ENCODE data around the gene PPP1R27.

Gene PPP1R27

DNA sequence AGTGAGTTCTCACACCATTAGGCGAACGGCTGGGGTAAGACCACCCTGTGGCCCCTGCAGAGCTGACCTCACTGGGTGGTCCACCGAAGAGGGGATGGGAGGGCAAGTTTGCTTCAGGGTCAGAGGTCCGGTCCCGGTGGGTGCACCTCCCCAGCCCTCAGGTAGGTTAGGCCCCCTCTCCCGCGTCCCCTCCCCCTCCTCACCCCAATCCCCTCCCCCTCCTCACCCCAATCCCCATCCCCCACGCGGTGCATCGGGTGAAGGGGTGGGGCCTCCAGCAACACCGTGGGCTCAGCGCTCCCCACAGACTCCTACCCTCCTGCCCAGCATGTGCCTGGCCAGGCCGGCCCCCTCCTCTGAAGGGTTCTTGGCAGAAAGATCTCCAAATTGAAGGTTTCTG lies 15.1 kb downstream of the PPP1R27 start:
- DNase-seq: no peak

DNA sequence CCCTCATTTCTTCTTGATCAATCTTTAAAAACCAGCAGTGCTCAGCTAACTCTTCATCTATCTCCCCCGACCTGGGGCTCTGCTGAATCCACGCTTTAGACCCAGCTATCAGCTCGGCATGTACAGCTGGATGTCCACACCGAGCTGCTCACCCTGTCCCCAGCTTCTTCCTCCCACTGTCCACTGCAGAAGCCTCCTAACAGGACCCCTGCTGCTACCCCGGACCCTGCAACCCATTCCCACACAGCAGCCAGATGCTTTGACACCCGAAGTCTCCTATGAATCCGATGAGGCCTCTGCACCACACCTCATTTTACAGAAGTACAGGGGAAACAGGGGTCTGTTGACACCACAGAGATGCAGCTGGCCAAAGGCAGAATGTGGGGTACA lies 17.1 kb downstream of the PPP1R27 start:
- DNase-seq: no peak

DNA sequence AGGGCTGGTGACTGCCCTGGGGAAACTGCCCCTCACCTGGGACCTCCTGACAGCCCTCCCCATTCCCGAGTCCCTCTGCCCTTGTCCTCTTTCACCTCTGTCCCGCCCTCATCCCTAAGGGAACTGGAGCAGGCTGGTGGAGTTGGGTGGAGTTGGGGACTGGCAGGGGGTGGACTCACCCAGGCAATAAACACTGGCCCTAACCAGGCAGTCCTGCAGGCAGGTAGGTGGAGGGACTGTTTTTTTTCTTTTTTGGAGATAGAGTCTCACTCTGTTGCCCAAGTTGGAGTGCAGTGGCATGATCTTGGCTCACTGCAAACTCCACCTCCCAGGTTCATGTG lies 19.2 kb downstream of the PPP1R27 start:
- no peak for DNase-seq

DNA sequence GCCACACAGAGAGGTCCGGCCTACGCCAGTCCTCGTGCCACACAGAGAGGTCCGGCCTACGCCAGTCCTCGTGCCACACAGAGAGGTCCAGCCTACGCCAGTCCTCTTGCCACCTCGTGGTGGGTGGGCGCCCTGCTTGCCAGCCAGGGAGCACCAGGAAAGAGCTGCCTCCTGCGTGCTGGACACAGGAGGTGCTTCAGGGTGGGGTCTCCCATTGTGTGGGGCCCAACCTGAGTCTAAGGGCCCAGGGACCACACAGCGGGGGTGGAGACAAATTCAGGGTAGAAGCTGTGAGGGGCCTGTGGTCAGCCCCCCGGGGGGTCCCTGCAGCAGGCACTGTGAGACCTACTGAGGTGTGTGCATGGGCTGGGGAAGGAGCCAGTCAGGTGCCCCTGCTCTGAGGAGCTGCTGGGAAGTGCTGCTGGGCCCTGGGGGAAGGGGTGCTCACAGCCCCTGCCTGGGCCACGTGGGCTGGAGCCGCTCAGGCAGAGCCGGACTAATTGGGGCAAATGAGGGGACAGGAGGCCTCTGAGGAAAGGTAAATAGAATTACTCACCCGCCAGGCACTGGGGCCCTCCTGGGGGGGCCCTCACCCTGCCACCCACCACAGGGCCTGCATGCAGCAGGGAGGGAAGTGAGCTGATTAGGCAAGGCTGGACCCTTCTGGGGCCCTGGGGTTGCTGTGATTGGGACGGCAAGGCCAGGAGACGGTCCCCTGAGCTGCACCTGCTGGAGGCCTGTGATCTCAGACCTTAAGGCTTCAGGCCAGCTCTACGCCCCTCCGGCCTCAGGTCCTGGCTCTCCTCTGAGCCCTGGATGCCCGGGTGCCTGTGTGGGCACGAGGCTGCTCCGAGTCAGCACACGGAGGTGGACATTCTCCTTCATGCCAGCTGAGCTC lies 19.9 kb downstream of the PPP1R27 start:
- no peak for DNase-seq

DNA sequence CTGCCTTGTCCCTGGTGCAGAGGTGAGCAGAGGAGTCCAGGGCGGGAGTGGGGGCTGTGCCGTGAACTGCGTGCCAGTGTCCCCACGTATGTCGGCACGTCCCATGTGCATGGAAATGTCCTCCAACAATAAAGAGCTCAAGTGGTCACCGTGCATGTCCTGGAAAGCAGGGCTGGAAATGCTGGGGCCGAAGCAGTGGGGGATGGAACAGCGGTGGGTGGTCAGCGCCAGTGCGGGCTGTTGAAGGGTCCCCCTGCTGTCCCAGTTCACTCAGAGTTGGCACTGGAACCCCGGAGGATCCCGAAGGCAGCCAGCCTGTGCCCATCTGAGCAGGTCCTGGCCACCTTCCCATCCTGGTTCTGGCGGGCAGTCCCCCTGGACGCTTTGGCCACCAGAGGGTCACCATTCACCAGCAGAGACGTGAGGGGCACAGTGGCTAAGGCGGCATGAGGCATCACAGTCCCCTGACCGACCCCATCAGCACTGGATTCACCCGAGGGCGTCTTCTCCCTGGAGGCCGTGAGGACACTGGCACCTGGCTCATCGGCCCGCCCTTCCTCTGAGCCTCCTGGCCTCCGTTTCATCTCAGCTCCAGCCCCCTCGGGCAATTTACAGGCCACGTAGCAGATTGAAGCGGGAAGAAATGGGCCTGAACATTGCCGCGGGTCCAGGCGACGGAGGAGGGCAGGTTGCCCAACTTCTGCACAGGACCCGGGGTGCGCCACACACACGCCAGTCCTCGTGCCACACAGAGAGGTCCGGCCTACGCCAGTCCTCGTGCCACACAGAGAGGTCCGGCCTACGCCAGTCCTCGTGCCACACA lies 20.8 kb downstream of the PPP1R27 start:
- no peak for DNase-seq

DNA sequence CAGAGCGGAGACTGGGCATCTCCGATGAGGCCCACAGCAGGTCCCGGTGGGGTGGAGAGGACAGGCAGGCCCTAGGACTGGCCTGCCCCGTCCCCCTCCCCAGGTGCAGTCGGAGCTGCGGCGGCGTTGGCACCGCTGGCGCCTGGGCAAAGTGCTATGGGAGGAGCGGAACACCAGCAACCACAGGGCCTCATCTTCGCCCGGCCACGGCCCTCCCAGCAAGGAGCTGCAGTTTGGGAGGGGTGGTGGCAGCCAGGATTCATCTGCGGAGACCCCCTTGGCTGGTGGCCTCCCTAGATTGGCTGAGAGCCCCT lies 21.5 kb downstream of the PPP1R27 start:
- no peak for DNase-seq

DNA sequence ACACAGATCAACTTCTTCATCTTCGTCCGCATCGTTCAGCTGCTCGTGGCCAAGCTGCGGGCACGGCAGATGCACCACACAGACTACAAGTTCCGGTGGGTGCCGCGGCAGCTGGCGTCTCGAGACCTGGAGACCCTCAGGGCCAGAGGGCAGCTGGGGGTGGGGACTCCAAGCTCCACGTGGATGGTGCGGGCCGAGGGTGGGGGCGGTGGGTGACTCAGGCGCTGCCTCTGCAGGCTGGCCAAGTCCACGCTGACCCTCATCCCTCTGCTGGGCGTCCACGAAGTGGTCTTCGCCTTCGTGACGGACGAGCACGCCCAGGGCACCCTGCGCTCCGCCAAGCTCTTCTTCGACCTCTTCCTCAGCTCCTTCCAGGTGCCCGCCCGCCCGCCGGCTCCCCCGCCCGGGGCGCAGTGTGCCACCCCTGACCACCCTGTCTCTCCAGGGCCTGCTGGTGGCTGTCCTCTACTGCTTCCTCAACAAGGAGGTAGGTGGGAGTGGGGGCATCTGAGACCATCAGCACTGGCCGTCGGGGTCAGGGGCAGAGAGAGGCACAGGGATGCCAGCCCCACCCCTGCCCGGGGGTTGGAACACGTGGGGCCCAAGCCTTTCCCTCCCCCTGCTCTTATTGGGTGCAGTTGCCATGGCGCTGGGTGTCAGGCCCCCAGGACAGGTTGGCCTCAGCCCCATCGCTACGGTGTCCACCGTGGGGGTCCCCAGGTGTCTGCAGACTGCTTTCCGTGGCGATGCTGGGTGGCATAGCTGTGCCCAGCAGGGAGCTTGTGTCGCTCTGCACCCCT lies 22.1 kb downstream of the PPP1R27 start:
- DNase-seq: no peak

DNA sequence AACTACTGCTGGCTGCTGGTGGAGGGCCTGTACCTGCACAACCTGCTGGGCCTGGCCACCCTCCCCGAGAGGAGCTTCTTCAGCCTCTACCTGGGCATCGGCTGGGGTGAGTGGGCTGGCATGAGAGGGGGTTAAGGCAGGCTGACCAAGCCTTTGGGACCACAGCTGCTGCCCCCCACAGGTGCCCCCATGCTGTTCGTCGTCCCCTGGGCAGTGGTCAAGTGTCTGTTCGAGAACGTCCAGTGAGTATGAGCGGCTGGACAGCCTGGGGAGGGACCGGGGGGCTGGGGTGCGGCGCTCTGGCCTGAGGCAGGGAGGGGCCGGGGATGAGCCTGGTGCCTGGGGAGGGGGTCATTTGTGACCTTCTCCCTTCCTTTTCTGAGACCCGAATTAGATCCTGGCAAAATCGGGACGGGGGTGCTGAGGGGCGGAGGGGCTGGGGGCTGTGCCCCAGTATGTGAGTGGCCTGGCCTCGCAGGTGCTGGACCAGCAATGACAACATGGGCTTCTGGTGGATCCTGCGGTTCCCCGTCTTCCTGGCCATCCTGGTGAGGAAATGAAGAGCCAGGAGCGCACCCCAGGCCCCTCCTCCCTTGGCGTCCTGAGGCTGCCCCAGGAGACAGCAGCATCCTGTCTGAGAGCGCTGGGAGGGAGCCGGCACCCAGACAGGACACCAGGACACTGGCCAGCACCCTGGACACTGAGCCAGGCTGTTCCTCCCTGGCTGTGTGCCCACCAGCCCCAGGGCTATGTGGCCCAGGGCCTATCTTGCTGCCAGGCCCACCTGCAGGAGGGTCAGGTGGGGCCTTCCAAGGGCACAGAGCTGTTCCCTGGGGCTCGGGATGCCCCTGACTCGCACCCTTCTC lies 22.9 kb downstream of the PPP1R27 start:
- DNase-seq: no peak

DNA sequence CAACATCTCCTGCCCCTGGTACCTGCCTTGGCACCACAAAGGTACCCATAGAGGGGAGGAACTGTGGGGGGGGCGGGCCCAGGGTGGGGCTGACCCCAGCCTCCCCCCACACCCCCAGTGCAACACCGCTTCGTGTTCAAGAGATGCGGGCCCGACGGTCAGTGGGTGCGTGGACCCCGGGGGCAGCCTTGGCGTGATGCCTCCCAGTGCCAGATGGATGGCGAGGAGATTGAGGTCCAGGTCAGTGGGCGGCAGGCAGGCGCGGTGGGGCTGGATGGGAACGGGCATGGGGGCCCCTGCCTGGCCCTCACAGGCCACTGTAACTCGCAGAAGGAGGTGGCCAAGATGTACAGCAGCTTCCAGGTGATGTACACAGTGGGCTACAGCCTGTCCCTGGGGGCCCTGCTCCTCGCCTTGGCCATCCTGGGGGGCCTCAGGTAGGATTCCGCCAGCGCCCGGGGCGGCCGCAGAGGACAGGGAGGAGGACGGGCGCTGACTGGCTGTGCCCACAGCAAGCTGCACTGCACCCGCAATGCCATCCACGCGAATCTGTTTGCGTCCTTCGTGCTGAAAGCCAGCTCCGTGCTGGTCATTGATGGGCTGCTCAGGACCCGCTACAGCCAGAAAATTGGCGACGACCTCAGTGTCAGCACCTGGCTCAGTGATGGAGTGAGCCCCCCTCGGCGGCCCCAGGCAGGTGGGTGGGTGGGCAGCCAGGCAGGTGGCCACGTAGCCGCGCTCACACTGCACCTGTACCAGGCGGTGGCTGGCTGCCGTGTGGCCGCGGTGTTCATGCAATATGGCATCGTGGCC lies 23.8 kb downstream of the PPP1R27 start:
- DNase-seq: no peak

DNA sequence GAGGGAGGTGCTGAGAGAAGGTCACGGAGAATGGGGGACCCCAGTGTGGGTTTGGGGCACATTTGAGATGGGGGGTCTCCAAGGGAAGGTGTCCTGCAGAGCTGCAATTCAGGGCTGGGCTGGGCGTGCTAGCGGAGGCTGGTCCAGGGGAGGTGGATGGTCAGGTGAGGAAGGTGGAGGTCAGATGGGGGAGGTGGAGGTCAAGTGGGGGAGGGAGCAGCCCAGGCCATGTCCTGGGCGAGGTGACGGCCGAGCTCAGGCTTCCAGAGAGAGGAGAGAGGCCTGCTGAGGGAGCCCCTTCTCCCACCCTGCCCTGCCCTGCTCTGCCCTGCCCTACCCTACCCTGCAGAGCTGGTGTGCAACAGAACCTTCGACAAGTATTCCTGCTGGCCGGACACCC lies 24.4 kb downstream of the PPP1R27 start:
- DNase-seq: no peak

DNA sequence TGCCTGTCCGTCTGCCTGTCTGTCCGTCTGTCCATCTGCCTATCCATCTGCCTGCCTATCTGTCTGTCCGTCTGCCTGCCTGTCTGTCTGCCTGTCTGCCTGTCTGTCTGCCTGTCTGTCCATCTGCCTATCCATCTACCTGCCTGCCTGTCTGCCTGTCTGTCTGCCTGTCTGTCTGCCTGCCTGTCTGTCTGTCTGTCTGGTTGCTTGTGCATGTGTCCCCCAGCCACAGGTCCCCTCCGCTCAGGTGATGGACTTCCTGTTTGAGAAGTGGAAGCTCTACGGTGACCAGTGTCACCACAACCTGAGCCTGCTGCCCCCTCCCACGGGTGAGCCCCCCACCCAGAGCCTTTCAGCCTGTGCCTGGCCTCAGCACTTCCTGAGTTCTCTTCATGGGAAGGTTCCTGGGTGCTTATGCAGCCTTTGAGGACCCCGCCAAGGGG lies 25.3 kb downstream of the PPP1R27 start:
- no peak for DNase-seq

DNA sequence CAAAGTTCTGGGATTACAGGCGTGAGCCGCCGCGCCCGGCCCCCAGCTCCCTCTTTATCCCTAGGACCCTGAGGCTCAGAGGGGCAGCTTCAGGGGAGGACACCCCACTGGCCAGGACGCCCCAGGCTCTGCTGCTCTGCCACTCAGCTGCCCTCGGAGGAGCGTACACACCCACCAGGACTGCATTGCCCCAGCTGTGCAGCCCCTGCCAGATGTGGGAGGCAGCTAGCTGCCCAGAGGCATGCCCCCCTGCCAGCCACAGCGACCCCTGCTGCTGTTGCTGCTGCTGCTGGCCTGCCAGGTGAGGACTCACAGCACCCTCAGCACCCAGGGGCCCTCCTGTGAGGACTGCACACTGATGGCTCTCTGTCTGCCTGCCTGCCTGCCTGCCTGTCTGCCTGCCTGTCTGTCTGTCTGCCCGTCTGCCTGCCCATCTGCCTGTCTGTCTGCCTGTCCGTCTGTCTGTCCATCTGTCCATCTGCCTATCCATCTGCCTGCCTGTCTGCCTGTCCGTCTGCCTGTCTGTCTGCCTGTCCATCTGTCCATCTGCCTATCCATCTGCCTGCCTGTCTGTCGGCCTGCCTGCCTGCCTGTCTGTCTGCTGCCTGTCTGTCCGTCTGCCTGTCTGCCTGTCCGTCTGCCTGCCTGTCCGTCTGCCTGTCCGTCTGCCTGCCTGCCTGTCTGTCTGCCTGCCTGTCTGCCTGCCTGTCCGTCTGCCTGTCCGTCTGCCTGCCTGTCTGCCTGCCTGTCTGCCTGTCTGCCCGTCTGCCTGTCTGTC lies 25.9 kb downstream of the PPP1R27 start:
- DNase-seq: peak in 1 of 2 donors; percentile 9

DNA sequence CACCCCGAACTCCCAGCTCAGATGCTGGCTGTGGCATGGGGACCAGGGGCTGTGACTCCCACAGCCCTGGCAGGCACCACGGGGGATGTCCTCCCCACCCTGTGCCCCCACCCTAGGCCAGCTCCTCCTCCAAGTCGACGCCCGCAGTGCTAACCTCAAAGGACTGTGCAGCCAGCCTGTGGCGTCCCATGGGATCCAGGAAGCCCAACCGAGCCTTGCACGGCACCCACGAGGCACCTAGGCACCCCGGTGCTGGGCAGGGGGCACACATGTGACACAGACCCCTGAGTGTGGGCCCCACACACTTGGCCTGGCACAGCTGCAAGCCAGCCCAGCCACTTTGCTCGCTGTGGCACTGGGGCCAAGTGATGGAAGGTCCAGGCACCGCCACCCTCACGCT lies 27.0 kb downstream of the PPP1R27 start:
- DNase-seq: no peak

DNA sequence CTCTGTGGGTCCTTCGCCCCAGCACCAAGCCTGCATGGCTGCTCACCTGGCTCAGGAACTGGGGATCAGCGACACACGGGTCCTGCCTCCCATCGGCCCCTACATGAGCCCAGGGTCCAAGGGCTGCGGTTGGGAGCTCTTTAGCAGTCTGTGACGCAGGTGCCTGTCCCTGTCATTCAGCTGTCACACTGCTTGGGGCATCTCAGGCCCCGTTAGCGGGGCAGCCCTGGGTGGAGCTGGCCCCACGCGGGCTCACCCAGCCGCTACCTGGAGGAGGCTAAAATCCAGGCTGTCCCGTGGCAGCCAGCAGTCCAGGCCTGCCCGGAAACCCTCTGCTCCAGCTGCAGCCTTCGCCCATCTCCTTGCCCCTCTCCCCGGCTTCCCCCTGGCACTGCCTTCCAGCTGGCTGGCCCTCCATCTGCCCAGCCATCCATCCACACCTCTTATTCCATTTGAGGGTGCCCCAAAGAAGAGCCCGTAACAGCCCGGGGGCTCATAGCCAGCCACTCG lies 27.6 kb downstream of the PPP1R27 start:
- DNase-seq: no peak

DNA sequence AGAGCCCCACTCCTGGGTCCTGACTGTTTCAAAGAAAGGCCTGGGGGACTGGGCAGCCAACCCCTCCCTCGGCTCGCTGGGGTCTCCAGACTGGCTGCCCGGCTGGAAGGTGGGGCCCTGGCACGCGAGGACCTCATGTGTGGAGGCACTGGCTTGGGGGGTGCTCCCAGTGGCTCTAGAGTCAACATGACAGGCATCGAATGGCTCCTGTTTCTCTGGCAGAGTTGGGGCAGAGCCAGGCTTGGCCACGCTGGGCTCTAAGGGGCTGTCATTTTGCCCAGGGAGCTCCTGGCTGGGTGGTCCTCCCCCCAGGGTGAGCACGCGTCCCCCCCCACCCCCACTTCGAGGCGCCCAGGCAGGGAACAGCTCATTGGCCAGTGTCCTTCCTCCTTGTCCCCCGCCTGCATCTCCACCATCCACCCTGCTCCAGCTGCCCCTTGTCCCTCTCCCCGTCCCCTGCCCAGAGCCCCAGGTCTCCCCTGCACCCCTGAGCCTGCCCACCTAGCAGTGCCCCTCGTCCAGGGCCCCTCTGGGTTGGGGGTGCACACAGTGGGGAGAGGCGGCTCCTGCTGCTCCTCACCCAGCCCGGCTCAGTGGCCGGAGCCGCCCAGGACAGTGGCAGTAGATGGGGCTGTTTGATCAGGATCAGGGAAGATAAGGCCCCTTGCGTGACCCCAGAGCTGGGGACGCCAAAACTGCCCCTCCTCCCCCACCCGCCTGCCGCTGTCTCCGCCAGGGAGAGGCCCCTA lies 28.2 kb downstream of the PPP1R27 start:
- no peak for DNase-seq

DNA sequence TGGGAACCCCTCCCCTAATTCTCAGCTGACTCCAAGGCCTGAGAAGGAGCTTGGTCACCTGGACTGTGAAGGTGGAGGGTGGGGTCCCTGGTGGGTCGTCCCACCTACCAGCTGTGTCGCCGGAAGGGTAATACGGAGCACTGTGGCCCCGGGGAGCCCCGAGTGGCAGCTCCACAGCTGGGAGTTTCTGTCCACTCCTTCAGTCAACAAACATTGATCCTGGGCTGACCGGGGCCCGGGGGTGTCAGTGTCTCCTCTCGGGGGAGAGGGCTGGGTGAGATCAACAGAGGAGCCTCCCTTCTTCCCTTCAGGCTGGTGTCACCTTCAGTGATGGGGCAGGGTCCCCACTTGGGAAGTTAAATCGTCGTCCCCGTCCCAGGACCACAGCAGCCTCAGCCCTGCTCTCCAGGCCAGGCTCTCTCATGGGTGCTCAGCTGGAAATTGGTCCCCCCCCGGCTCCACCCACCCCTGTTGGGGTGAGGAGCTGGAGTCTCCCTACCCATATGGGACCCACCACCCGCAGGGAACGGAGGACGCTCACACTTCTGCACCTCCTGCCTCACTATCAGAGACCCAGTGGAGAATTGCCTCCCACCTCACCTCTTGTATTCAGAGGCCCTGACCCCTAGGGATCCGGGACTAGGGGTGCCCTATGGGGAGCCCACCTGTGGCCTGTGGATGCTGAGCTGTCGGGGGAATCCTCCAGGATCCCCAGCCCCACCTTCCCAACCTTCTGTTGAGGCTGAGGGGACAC lies 29.0 kb downstream of the PPP1R27 start:
- no peak for DNase-seq

DNA sequence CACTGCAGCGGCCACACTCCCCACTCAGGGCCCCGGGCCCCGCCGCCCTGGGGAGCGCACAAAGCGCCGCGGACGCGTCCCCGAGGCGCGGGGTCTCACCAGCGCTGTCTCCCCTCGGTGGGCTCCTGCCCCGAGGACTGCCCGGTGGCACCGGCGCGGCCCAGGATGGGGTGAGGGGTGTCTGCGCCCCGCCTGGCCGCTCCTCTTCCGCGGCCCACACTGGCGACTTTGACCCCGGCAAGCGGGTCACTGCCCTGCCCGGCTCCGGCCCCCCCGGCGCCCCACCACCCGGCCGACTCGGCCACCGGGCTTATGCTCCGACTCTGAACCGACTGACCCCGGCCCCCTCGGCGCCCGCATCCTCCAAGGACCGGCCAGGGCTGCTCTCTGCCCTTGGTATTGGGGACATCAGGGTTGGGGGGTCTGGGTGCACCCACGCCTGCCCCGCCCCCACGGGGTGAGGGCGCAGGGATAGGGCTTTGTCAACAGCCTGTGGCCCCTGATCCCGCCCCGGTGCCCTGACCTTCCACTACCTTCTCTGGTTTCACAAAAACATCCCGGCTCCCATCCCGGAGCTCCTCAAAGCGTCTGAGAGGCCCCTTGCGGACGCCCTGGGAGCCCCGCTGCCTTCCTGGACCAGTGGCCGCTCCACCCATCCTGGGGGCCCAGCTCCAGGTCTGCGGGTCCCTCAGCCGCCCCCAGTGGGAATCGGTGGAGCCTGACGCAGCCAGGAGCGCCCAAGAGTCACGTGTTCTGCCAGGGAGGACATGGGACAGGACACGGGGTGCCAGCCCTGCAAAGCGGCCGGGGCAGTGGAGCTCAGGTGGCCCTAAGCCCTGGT lies 30.1 kb downstream of the PPP1R27 start:
- DNase-seq: no peak
